Central memory CD8-positive, alpha-beta T cell (primary cell): ENCODE measurements around the gene SORBS2.

Source experiments
- ATAC-seq: fragments of 150-1000 bp; cut with Tn5 transposase; replicated peaks from 2 replicates; pipeline ENCODE4 v1.10.0; 2022; ENCODE audit warnings: mild to moderate bottlenecking, moderate FRiP score, moderate number of reproducible peaks; ENCODE audit not compliant: poor library complexity, severe bottlenecking; ENCODE audit errors: extremely low read depth
- DNase-seq, 2 donors: peaks; one replicate each; pipeline ENCODE4 v3.0.0; 2021; ENCODE audit warnings: low spot score in 2 of 2
- H3K27ac Mint-ChIP-seq: one replicate; pipeline ENCODE4 v1.8.0; 2022; ENCODE audit warnings: low read depth, mild to moderate bottlenecking, moderate library complexity, mixed read lengths
- H3K27me3 Mint-ChIP-seq: one replicate; pipeline ENCODE4 v1.8.0; 2022; ENCODE audit warnings: mixed read lengths
- H3K36me3 Mint-ChIP-seq: one replicate; pipeline ENCODE4 v1.8.0; 2022; ENCODE audit warnings: mild to moderate bottlenecking, moderate library complexity, mixed read lengths; ENCODE audit not compliant: insufficient read depth
- H3K4me1 Mint-ChIP-seq: one replicate; pipeline ENCODE4 v1.8.0; 2022; ENCODE audit warnings: mixed read lengths
- H3K4me3 Mint-ChIP-seq: one replicate; pipeline ENCODE4 v1.8.0; 2022; ENCODE audit warnings: mild to moderate bottlenecking, moderate library complexity, mixed read lengths
- H3K9me3 Mint-ChIP-seq: one replicate; pipeline ENCODE4 v1.8.0; 2022; ENCODE audit warnings: mixed read lengths

SORBS2 gene

DNA sequence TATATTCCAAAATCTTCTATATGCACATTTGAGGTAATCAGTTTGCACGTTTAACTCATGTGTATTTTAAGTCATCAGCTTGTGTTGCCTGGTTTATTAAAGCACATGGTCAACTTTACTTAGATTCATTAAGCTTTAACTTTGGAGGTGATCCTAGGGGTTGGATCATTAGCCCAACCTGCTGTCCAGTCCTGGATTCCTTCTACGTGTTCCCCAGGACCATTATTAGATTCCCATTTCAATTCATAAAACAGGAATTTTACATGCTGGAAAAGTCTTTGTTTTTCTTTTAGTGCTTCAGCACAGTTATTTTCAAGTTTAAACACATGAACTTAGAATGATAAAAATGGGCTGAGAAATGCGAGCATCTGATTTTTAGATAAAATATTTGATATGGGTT is 132.5 kb downstream of the SORBS2 start:
- no peak overlapping the region for H3K4me3 Mint-ChIP-seq

GRCh38 chr4:185677637-185678314 is 134.2 kb downstream of the SORBS2 start:
- Mint-ChIP-seq H3K27me3 (peaks cover 46% of the 10 kb centered on the region), H3K9me3 (peaks cover 10% of the 10 kb centered on the region), H3K36me3 (no peaks in the 10 kb centered on the region), H3K4me3 (no peak overlapping the region), H3K4me1 (no peaks in the 10 kb centered on the region), H3K27ac (no peak overlapping the region)
- DNase-seq (no peak), ATAC-seq (no peak)

More for the DNA sequence above, 132.5 kb downstream of the SORBS2 start:
- DNase-seq (no peak), ATAC-seq (no peak)
- no peaks in the 10 kb centered on the region for H3K4me1 Mint-ChIP-seq
- H3K9me3 Mint-ChIP-seq, result peaks cover 3% of the 10 kb centered on the region
- H3K27ac Mint-ChIP-seq, result no peak overlapping the region
- no peaks in the 10 kb centered on the region for H3K36me3 Mint-ChIP-seq
- H3K27me3 Mint-ChIP-seq, result peaks cover 34% of the 10 kb centered on the region

GRCh38 chr4:185672618-185673017 is 139.4 kb downstream of the SORBS2 start:
- H3K27me3 Mint-ChIP-seq, result peaks cover 50% of the 10 kb centered on the region

DNA sequence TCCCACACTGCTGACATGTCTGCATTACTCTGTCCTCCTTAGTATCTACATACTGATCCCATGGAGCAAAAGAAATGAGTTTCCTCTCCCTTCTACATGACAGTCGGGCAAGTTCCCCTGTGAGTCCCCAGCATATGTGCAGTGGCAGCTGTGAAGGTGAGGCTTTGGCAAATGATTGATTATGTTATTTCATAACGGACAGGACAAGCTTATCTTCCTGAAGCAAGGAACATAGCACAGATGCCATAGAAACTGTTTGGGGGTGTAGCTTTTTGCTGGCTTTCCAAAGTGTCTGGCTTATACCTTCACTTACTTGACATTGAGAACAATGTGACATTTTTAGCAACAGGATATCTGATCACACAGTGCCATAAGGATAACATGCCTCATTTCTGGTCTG is 139.8 kb downstream of the SORBS2 start:
- ATAC-seq (no peak), DNase-seq (no peak)
- Mint-ChIP-seq H3K27ac (no peak overlapping the region), H3K4me1 (no peaks in the 10 kb centered on the region), H3K27me3 (peaks cover 46% of the 10 kb centered on the region), H3K36me3 (no peaks in the 10 kb centered on the region), H3K9me3 (peaks cover 10% of the 10 kb centered on the region), H3K4me3 (no peak overlapping the region)

More at GRCh38 chr4:185672618-185673017, 139.4 kb downstream of the SORBS2 start:
- Mint-ChIP-seq H3K27ac (no peak overlapping the region), H3K4me3 (no peak overlapping the region), H3K9me3 (peaks cover 10% of the 10 kb centered on the region), H3K4me1 (no peaks in the 10 kb centered on the region), H3K36me3 (no peaks in the 10 kb centered on the region)
- ATAC-seq (no peak), DNase-seq (no peak)

- no peak for ATAC-seq
These were observed 140.5 kb downstream of the SORBS2 start for GRCh38 chr4:185671496-185671895.

GRCh38 chr4:185671066-185671465 is 140.9 kb downstream of the SORBS2 start:
- ATAC-seq (no peak), DNase-seq (no peak)
- Mint-ChIP-seq H3K9me3 (peaks cover 10% of the 10 kb centered on the region), H3K4me1 (no peaks in the 10 kb centered on the region), H3K27ac (no peak overlapping the region), H3K36me3 (no peaks in the 10 kb centered on the region), H3K27me3 (peaks cover 51% of the 10 kb centered on the region), H3K4me3 (no peak overlapping the region)

More at GRCh38 chr4:185671496-185671895, 140.5 kb downstream of the SORBS2 start:
- Mint-ChIP-seq H3K9me3 (peaks cover 10% of the 10 kb centered on the region), H3K4me3 (no peak overlapping the region), H3K4me1 (no peaks in the 10 kb centered on the region), H3K36me3 (no peaks in the 10 kb centered on the region), H3K27me3 (peaks cover 49% of the 10 kb centered on the region), H3K27ac (no peak overlapping the region)
- no peak for DNase-seq

DNA sequence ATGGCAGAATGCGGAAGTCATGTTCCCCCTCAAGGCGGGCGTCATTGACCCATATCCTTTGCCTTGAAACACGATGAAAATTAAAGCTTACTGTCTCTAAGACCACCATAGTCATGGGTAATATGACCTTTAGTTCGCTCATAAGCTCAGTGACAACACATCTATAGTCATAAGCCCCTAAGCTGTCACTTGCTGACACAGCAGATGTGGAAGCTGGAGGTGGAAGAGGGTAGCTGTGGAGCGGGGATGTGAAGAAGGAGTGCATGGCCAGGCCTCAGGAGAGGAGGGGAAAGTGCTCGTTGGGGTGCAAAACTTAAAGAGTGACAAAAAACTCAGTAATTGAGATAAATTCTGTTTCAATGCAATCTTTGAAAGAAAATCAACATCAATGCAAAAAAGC is 142.7 kb downstream of the SORBS2 start:
- H3K9me3 Mint-ChIP-seq, result peaks cover 5% of the 10 kb centered on the region
- peaks cover 43% of the 10 kb centered on the region for H3K27me3 Mint-ChIP-seq
- ATAC-seq (no peak), DNase-seq (no peak)
- no peaks in the 10 kb centered on the region for H3K36me3 Mint-ChIP-seq
- H3K4me3 Mint-ChIP-seq, result no peak overlapping the region
- no peak overlapping the region for H3K27ac Mint-ChIP-seq
- H3K4me1 Mint-ChIP-seq, result no peaks in the 10 kb centered on the region

DNA sequence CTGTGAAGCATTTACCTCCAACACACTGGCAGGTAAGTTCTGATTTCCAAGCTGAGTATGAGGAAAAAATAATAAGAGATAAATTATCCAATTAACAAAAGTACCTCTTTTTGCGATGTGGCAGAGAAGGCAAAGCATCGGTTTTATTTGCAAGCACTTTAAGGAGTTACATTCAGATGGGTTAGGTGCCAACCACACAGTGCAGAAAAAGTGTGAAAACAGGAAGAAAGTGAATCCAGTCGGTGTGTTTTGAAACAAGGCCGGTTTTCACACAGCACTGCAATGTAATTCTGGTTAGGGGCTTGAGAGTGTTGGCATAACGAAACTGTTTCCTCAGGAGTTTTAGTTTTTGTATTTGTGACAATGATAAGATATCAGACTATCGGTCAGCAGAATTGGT is 145.8 kb downstream of the SORBS2 start:
- no peak overlapping the region for H3K27ac Mint-ChIP-seq
- peaks cover 43% of the 10 kb centered on the region for H3K27me3 Mint-ChIP-seq
- no peaks in the 10 kb centered on the region for H3K36me3 Mint-ChIP-seq
- H3K4me1 Mint-ChIP-seq, result no peaks in the 10 kb centered on the region
- no peak overlapping the region for H3K4me3 Mint-ChIP-seq
- no peak for DNase-seq
- ATAC-seq, result no peak
- no peaks in the 10 kb centered on the region for H3K9me3 Mint-ChIP-seq

GRCh38 chr4:185665655-185666054 is 146.3 kb downstream of the SORBS2 start:
- Mint-ChIP-seq H3K4me3 (no peak overlapping the region), H3K27ac (no peak overlapping the region), H3K9me3 (no peaks in the 10 kb centered on the region), H3K27me3 (peaks cover 43% of the 10 kb centered on the region), H3K4me1 (no peaks in the 10 kb centered on the region), H3K36me3 (no peaks in the 10 kb centered on the region)
- ATAC-seq (no peak), DNase-seq (no peak)

DNA sequence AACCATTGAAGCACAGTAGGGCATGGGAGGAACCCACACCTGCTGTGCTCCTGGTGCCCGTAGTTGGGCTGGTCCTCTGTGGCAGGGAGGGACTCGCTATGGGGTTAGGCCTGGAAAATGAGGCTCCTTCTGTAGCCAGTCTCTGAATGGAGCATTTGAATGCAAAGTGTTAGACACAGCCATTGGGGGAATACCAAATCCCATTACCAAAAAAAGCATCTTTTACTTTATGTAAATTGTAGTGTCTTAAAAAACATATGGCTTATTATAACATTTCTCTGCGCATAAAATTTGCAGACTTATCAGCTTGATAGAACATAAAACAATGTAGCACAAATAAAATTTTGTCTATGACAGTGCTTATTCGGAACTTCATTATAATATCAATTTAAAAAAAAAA is 147.5 kb downstream of the SORBS2 start:
- DNase-seq, result no peak
- Mint-ChIP-seq H3K4me3 (no peak overlapping the region), H3K9me3 (no peaks in the 10 kb centered on the region), H3K27ac (no peak overlapping the region), H3K4me1 (no peaks in the 10 kb centered on the region), H3K27me3 (peaks cover 43% of the 10 kb centered on the region), H3K36me3 (no peaks in the 10 kb centered on the region)
- no peak for ATAC-seq

DNA sequence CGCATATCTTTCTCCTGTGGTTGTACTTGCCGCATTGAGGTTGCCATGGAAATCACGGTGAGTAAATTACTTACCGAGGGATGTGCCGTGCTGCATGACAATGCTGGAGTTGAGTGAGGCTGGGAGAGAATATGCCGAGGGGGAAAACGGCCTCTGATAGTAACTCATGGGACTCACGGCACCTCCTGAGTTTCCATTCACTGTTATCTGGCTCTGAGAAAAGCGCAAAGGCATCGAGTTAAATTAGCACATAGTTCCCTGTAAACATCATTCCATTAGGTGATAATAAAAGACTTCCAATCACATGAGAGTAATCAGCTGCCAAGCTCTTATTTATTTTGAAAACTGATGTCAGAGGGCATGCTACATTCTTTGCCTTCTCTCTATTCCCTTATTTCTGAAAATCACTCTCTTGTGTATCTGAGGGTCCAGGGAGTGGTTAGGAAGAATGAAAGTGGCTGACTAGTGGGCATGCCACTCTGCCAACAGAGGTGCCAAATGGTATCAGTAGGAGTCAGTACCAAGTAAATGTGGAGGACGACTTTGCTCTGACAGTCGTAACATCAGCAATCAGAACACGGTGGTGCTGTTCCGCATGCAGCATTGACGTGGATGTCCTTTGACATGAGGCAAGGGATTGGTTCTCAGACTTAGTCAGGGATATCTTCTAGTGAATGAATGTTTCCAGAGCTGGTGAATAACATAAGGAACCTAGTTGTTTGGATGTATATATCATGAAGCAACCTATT is 149.8 kb downstream of the SORBS2 start:
- no peaks in the 10 kb centered on the region for H3K9me3 Mint-ChIP-seq
- no peak for DNase-seq
- H3K27me3 Mint-ChIP-seq, result peaks cover 28% of the 10 kb centered on the region
- no peaks in the 10 kb centered on the region for H3K4me1 Mint-ChIP-seq
- no peaks in the 10 kb centered on the region for H3K36me3 Mint-ChIP-seq
- no peak for ATAC-seq
- no peak overlapping the region for H3K4me3 Mint-ChIP-seq
- no peak overlapping the region for H3K27ac Mint-ChIP-seq

- no peaks in the 10 kb centered on the region for H3K4me1 Mint-ChIP-seq
These were observed 151.7 kb downstream of the SORBS2 start for GRCh38 chr4:185660340-185660739.

GRCh38 chr4:185657699-185658098 is 154.3 kb downstream of the SORBS2 start:
- H3K27ac Mint-ChIP-seq, result no peak overlapping the region
- no peaks in the 10 kb centered on the region for H3K4me1 Mint-ChIP-seq
- no peak overlapping the region for H3K4me3 Mint-ChIP-seq
- no peaks in the 10 kb centered on the region for H3K9me3 Mint-ChIP-seq
- DNase-seq (no peak), ATAC-seq (no peak)
- peaks cover 9% of the 10 kb centered on the region for H3K27me3 Mint-ChIP-seq
- H3K36me3 Mint-ChIP-seq, result no peaks in the 10 kb centered on the region

More at GRCh38 chr4:185660340-185660739, 151.7 kb downstream of the SORBS2 start:
- H3K27ac Mint-ChIP-seq, result no peak overlapping the region
- peaks cover 13% of the 10 kb centered on the region for H3K27me3 Mint-ChIP-seq
- ATAC-seq (no peak), DNase-seq (no peak)
- H3K9me3 Mint-ChIP-seq, result no peaks in the 10 kb centered on the region
- no peaks in the 10 kb centered on the region for H3K36me3 Mint-ChIP-seq
- no peak overlapping the region for H3K4me3 Mint-ChIP-seq
